ENCODE data around the gene SLC12A4.
"Not testable (repeated sequence)": the region's sequence is repeated elsewhere in the genome, so short reads cannot be mapped to it uniquely, and the experiment has no call there.

Gene SLC12A4

DNA sequence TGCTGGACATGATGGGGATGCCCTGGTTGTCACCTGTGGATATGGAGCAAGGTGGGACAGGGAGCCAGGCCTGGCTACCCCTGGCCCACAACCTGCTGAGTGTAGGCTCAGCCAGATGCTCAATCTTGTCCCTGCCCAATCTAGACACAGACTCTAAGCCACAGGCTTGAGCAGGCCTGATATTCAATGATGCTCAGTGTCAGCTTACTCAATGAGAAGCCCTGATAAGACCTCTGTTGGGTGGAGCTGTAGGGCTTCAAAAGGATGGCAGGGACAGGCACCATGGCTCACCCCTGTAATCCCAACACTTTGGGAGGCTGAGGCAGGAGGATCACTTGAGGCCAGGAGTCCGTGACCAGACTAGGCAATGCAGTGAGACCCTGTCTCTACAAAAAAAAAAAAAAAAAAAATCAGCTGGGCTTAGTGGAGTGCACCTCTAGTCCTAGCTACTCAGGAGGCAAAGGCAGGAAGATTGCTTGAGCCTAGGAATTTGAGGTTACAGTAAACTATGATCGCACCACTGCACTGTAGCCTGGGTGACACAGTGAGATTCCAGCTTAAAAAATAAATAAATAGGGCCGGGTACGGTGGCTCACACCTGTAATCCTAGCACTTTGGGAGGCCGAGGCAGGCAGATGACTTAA is 27.9 kb downstream of the SLC12A4 start:
- DNase-seq = no peak

- no peak for DNase-seq
Observed at GRCh38 chr16:67939507-67940445, 28.7 kb downstream of the SLC12A4 start.

DNA sequence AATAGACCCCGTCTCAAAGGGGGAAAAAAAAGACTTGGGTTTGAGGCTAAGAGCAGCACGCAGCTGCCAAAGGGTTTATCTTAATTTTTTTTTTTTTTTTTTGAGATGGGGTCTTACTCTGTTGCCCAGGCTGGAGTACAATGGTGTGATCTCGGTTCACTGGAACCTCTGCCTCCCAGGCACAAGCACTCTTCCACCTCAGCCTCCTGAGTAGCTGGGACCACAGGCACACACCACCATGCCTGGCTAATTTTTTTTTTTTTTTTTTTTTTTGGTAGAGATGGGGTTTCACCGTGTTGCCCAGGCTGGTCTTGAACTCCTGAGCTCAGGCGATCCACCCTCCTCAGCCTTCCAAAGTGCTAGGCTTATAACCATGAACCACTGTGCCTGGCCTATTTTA is 30.7 kb downstream of the SLC12A4 start:
- not testable (repeated sequence) for DNase-seq

DNA sequence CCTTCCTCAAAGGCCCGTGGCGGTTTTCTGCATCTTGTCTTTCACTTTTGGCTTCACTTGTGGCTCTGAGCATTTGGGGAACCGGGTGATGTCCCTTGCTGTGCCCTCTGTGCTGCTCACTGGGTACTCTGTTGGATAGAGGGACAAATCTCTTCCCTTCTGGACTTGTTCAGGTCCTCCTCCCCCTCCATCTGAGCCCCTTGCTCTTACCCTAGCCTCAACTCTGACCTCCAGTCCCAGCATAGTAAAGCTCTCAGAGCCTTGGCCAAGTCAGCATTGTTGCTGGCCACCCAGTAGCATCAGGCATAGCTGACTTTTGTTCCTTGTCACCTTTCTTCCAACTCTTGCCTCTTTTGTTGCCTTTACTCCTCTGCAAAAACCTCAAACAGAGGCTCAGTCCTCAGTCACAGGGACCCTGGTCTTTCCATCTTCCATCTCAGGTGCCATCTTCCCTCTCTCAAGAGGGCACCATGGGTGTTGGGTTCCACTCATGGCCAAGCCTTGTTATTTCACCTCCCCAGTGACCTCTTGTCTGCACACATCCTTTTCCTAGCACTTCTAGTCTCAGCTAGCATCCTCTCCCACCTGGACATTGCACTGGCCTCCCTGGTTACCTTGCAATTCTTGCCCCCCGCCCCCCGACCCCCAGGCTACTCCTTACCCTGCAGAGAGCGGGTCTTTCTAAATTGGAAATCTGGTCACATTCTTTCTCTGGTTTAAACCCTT is 31.4 kb downstream of the SLC12A4 start:
- DNase-seq = no peak

GRCh38 chr16:67936124-67936879 is 32.1 kb downstream of the SLC12A4 start, which contains the start of gene PSMB10:
PSMB10 (minus strand) TSS chr16:67936850; CDS start chr16:67936749, 101 bp downstream.
- peak; percentile 26 for DNase-seq

DNA sequence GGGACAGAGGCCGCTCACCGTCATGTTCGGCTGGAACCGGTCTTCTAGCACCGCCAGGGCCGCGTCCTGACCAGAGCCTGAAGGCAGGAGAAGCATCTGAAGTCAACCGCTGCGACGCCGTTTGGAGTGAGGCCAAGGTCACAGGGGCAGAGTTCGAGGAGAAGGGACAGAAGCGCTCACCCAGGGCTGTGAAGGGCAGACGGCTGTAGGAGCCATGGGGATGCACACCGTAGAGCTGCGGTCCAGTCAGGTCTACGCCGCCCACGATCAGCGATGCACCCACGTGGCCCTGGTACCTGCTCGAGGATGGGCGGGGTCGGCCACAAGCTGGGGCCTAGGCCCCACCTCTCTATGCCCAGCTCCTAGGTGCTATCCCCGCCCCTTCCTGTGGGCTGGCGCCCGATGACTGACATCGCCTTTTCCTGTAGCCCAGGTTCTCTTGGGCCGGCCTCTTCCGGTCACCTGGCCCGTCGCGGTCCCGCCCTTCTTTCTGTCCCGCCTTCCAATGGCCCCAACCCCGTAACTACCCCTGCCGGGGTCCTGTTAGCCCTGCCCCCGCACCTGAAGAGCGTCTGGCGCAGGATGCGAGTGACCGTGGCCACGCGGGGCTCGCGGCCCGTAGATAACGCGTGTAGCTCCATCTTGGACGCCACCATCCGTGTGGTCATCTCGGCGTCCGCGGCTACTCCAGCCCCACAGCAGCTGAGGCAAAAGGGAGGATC is 32.9 kb downstream of the SLC12A4 start:
- peak; percentile 97 for DNase-seq

DNA sequence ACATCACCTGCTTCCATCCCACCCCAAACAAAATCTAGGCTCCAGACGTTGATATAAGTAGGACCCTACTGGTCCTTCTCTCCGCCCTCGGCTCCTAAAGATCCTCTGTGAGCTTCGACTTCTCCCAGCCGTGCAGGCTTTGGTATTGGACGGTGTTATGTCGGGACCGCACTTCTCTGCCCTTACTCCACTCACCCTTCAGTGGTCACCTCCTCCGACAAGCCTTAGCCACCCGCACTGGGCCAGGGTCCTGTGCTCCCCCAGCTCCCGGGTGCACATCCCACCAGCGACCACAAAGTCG is 33.4 kb downstream of the SLC12A4 start:
- no peak for DNase-seq

- no peak for DNase-seq
Observed at GRCh38 chr16:67934306-67935100, 33.9 kb downstream of the SLC12A4 start.

- DNase-seq = no peak
Observed at GRCh38 chr16:67933805-67934204, 34.6 kb downstream of the SLC12A4 start.

- DNase-seq = no peak
Observed at GRCh38 chr16:67932462-67932840, 36.0 kb downstream of the SLC12A4 start.

DNA sequence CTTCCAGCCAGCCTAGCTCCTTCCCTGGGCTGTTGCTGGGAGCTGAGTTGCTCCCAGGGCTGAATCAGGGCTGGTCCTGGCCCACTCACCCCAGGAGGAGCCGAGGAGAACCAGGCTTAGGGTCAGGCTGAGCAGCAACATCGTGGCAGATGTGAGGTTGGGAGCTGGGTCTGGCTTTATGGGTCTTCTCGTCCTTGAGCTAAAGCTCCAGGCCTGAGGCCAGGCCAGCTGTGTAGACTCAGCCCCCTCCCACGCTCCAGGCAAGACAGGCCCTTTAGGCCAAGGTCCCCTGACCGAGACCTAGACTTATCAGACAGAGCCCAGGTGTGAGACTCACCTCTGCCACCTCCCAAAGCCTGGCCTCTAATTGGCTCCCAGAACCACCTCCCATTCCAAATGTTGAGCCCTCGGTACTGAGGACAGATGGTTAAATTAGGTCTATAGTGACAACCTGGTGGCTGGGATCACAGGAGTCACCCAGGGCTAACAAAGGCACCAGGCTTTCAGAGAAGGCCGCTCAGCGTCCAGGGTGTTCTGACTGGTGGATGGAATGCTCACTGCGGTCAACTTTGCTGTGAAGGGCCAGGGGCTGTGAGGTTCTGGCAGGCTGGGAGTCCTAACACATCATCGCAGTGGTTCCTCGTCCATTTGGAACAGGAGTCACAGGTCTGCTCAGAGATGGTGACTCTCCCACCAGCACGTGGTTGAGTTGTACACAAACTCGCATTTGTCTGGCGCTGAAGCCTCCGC is 36.5 kb downstream of the SLC12A4 start, which contains the start of gene CTRL:
Gene CTRL, minus strand, starts transcription at position 151 of the 750 bp plus-strand sequence. Its CDS starts 10 bp downstream, at position 141.
- no peak for DNase-seq

GRCh38 chr16:67930678-67931211 is 37.7 kb downstream of the SLC12A4 start:
- DNase-seq = no peak

DNA sequence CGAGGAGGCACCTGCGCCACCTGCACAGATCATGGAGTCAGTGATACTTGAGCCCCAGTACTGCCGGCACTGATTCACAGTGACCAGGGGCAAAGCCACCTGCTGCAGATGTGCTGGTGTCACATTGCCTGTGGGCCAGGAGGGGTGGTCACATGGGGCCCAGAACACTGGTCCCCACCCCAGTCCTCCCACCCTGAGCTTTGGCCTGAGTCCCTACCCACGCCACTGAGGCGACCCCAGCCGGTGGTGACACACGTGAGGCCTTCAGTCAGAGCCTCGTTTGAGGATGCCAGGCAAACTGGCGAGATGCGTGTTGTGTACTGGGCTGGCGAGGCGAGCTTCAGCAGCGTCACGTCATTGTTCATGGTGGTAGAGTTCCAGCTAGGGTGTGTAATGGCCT is 38.2 kb downstream of the SLC12A4 start:
- no peak for DNase-seq

- DNase-seq = peak; percentile 68
Observed at GRCh38 chr16:67928561-67929364, 39.7 kb downstream of the SLC12A4 start.

DNA sequence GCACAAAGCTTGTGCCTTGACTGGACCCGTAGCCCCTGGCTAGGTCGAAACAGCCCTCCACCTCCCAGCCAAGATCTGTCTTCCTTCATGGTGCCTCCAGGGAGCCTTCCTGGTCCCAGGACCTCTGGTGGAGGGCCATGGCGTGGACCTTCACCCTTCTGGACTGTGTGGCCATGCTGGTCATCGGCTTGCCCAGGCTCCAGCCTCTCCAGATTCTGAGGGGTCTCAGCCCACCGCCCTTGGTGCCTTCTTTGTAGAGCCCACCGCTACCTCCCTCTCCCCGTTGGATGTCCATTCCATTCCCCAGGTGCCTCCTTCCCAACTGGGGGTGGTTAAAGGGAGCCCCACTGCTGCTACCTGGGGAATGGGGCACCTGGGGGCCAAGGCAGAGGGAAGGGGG is 40.3 kb downstream of the SLC12A4 start:
- no peak for DNase-seq

GRCh38 chr16:67927131-67927941 is 41.1 kb downstream of the SLC12A4 start:
- no peak for DNase-seq

DNA sequence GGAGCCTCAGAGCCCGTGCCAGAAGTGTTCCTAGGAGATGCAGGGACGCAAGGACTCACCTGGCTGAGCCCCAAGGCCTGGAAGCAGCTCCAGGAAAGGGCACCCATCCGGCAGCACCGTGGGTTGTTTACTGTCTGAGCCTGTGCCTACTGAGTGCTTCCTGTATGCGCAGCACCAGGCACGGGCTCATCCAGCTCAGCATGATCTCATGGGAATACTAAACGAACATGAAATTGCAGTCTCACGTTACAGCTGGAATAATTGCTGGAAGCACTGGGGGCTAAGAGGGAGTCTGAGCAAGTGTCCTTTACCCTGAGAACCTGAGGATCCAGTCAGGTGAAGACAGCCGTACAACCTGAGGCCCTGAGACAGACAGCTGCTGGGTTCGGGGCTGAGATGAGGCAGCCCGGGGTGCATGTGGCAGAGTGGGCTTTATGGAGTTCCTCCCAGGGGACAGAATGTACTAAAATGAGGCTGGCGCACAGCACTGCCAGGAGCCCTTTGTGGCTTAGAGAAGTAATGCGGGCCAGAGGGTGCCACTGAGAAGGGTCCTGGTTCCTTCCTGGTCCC is 42.2 kb downstream of the SLC12A4 start:
- peak; percentile 78 for DNase-seq
